ENCODE measurements around the gene ETV3L.
A peak's percentile ranks its signal among the peaks of the same experiment; 100 is the strongest.

Gene ETV3L

GRCh38 chr1:157099633-157100009, at the start of gene ETV3L:
ETV3L (minus strand) TSS chr1:157099808; CDS start chr1:157099523, 285 bp downstream.
- no peak for DNase-seq

GRCh38 chr1:157147906-157148700, 48.5 kb upstream of the ETV3L start:
- no peak for DNase-seq

GRCh38 chr1:157147037-157147436, 47.4 kb upstream of the ETV3L start:
- DNase-seq = no peak

GRCh38 chr1:157146244-157146643, 46.6 kb upstream of the ETV3L start:
- no peak for DNase-seq

- no peak for DNase-seq
Observed at GRCh38 chr1:157145076-157145475, 45.5 kb upstream of the ETV3L start.

- no peak for DNase-seq
Observed at GRCh38 chr1:157144509-157144908, 44.9 kb upstream of the ETV3L start.

- DNase-seq = no peak
Observed at GRCh38 chr1:157142765-157143423, 43.3 kb upstream of the ETV3L start.

GRCh38 chr1:157142201-157142600, 42.6 kb upstream of the ETV3L start:
- DNase-seq = no peak

- no peak for DNase-seq
Observed at GRCh38 chr1:157141212-157141855, 41.7 kb upstream of the ETV3L start.

- DNase-seq = no peak
Observed at GRCh38 chr1:157140063-157140588, 40.5 kb upstream of the ETV3L start.

GRCh38 chr1:157139052-157139715, 39.6 kb upstream of the ETV3L start:
- DNase-seq = no peak

- peak; percentile 85 for DNase-seq
Observed at GRCh38 chr1:157138220-157139051, 38.8 kb upstream of the ETV3L start, which contains the start of gene ETV3. ETV3 (minus strand) TSS chr1:157138395; CDS start chr1:157136352, 2,043 bp downstream.

- no peak for DNase-seq
Observed at GRCh38 chr1:157137408-157138219, 38.0 kb upstream of the ETV3L start.

- DNase-seq = no peak
Observed at GRCh38 chr1:157137046-157137407, 37.4 kb upstream of the ETV3L start.

- no peak for DNase-seq
Observed at GRCh38 chr1:157136133-157136532, 36.5 kb upstream of the ETV3L start.

GRCh38 chr1:157135646-157136045, 36.0 kb upstream of the ETV3L start:
- DNase-seq = no peak

GRCh38 chr1:157135070-157135469, 35.5 kb upstream of the ETV3L start:
- no peak for DNase-seq

GRCh38 chr1:157134442-157134841, 34.8 kb upstream of the ETV3L start:
- DNase-seq = no peak

- DNase-seq = no peak
Observed at GRCh38 chr1:157133426-157133825, 33.8 kb upstream of the ETV3L start.

GRCh38 chr1:157132616-157133167, 33.1 kb upstream of the ETV3L start:
- DNase-seq = no peak

- no peak for DNase-seq
Observed at GRCh38 chr1:157132111-157132510, 32.5 kb upstream of the ETV3L start.
